CD4-positive, alpha-beta T cell treated with Interleukin-6 at 100 ng/mL for 8 hours (primary cell): ENCODE measurements around the gene HDAC8.

Source experiments
- DNase-seq: peaks from one replicate; pipeline ENCODE4 v3.0.0-alpha.2; 2020; ENCODE audit warnings: mixed read lengths, low spot score

HDAC8 gene

GRCh38 chrX:72282302-72282701, 290.3 kb downstream of the HDAC8 start:
- no peak for DNase-seq

- DNase-seq = no peak
These were observed 292.3 kb downstream of the HDAC8 start for GRCh38 chrX:72280321-72280845.
